Retinal pigment epithelial cell (primary cell): ENCODE data around the gene MNT.

Source experiments
- DNase-seq: peaks from one replicate; pipeline ENCODE4 v3.0.0-alpha.2; 2010; ENCODE audit warnings: low read depth
- H3K4me3 ChIP-seq: 2 replicates; pipeline ENCODE4 v1.5.1; 2011; ENCODE audit warnings: mild to moderate bottlenecking, low read length, control low read depth, moderate library complexity
- TF ChIP-seq, protein P1 (sequence below): conservative IDR thresholded peaks from 2 replicates; pipeline ENCODE4 v1.5.1; 2011; ENCODE audit warnings: low read depth, low read length, control low read depth, inconsistent platforms

Gene MNT

GRCh38 chr17:2406271-2406902, 5.5 kb upstream of the MNT start:
- TF ChIP-seq, protein P1, sequence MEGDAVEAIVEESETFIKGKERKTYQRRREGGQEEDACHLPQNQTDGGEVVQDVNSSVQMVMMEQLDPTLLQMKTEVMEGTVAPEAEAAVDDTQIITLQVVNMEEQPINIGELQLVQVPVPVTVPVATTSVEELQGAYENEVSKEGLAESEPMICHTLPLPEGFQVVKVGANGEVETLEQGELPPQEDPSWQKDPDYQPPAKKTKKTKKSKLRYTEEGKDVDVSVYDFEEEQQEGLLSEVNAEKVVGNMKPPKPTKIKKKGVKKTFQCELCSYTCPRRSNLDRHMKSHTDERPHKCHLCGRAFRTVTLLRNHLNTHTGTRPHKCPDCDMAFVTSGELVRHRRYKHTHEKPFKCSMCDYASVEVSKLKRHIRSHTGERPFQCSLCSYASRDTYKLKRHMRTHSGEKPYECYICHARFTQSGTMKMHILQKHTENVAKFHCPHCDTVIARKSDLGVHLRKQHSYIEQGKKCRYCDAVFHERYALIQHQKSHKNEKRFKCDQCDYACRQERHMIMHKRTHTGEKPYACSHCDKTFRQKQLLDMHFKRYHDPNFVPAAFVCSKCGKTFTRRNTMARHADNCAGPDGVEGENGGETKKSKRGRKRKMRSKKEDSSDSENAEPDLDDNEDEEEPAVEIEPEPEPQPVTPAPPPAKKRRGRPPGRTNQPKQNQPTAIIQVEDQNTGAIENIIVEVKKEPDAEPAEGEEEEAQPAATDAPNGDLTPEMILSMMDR: no peak
- H3K4me3 ChIP-seq: no peak overlapping the region
- DNase-seq: no peak

- TF ChIP-seq, protein P1: no peak
- H3K4me3 ChIP-seq: no peak overlapping the region
- no peak for DNase-seq
Observed at GRCh38 chr17:2405247-2405926, 4.5 kb upstream of the MNT start.

DNA sequence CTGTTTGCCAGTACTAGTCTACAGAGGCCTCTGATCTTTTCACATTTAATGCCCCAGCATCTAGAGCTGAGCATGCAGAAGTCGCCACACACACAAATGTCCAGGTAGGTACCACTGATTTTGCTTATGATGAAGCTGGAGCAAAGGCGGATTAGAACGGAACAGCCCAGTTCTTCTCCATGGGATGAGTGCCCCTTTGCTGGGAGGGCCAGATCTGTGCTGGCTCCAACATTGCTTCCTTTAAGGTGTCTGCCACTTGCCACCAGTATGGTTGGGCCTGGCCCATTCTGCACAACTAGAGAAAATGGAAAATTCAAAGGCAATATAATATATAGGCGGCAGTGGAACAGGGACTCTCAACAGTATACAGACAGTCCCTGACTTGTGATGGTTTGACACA, 2.2 kb upstream of the MNT start:
- TF ChIP-seq, protein P1: no peak
- DNase-seq: no peak
- H3K4me3 ChIP-seq: no peak overlapping the region

DNA sequence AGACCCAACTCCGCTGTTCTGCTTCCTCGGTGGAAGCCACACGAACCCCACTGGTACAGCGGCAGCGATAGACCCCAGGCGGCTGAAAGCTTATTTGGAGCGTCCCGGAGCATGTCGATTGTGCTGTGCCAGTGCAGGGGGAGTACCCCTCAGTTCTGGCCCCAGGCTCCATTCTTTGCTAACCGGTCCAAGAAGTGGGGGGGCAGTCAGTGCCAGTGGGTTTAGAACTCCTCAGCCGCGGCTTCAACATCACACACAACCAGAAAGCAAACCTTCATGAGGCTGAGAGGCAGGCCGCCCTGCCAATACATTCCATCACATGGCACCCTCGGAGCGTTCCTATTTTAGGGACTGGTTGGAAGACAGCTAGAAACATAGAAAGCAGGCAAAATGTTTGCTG, 1.7 kb upstream of the MNT start:
- peak overlapping the region; percentile 58 for H3K4me3 ChIP-seq
- TF ChIP-seq, protein P1: no peak
- DNase-seq: no peak

- peak; percentile 97 for DNase-seq
- TF ChIP-seq, protein P1: no peak
- H3K4me3 ChIP-seq: peak overlapping the region; percentile 69
Observed at GRCh38 chr17:2401426-2402221, 764 bp upstream of the MNT start.

DNA sequence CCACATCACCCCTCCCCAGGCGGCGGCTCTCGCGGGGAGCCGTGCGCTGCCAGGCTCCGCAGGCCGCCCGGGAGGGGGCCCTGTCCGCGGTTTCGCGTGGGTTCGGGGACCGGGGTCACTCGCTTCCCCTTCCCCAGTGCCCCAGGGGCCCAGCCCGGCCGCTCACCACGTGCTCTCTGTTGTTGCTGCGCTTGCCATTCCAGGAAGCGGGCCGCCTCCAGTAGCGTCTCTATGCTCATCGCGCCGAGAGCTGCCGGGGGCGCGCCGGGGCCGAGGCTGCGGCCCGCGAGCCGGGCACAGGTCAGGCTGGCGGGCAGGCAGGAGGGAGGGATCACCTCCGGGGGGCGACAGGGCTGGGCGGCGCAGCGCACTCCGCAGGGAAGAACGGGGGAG, 390 bp downstream of the MNT start:
- TF ChIP-seq, protein P1: no peak
- peak overlapping the region; percentile 95 for H3K4me3 ChIP-seq
- no peak for DNase-seq
